Stimulated activated CD8-positive, alpha-beta memory T cell treated with anti-CD3 and anti-CD28 coated beads, Interleukin-15, amount 100 ng/mL, for 48 hours (primary cell): ENCODE measurements around the gene AHI1.
"Not testable (repeated sequence)": the region's sequence is repeated elsewhere in the genome, so short reads cannot be mapped to it uniquely, and the experiment has no call there.

ENCODE experiments used
- DNase-seq, 2 donors: peaks; one replicate each; pipeline ENCODE4 v3.0.0-alpha.2; 2020; ENCODE audit warnings: low read depth in 2 of 2

AHI1 gene

DNA sequence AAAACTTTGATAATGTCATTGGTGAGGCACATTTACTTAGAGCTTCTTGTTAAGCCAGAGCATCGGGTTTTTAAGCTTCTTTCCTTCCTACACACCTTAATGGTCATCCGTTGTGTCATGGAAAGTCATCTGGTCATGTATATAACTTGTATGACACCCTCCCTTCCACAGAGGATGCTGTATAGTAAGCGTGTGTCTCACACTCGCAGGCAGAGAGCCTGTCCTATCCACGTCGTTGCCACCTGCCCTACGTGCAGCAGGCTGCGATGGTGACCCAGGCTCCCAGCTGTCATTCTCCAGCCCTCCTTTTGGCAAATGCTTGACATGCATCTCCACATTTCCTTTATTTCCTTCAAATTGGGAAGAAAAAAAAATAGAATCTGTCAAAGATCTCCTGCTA lies 230.9 kb downstream of the AHI1 start:
- no peak for DNase-seq

DNA sequence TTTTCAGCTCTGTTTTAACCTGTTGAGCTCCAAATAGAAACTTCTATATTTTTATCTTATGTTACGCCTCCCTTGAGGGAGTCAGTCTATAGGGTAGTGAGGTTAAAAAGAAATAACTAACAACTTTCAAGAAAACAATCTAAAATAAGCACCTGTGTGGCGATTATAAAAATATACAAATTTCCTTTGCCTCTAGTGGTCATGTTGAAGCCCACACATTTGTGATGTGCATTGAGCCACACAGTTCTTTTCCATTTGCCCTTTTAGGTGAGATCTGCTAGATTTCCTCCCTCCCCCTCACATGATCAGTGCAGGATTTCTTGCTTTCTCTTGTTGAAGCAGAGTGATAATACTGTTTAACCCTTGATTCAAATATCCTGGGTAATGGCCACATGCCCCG lies 232.3 kb downstream of the AHI1 start:
- DNase-seq = no peak

DNA sequence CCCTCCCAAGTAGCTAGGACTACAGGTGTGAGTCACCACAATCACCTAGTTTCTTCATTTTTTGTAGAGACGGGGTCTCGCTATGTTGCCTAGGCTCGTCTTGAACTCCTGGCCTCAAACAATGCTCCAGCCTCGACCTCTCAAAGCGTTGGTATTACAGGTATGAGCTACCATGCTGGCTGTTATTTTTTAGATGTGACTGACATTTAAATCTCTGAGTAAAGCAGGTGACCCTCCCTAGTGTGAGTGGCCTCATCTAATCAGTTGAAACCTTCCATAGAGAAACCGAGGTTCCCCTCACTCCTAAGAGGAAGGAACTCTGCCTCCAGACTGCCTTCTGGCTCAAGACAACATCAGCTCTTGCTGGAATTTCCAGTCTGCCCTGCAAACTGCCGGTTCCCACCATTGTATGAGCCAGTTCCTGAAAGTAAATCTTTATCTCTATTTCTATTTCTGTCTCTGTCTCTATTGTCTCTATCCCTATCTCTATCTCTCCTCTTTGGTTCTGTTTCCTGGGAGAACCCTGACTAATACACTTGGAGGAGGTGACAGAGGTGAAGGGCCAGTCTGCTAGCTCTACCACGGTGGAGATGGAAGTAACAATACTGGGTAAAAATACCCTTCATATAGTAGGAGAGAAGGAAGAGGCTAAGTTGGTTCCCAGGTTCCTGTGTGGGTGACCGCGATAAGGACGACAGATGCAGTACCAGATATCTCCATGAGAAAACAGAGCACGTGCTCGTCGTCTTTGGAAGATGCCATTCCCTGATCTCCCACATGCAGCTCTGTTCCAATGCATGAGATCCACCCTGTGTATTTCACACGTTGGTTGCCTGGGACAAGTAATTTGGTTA lies 235.4 kb downstream of the AHI1 start:
- DNase-seq = no peak

DNA sequence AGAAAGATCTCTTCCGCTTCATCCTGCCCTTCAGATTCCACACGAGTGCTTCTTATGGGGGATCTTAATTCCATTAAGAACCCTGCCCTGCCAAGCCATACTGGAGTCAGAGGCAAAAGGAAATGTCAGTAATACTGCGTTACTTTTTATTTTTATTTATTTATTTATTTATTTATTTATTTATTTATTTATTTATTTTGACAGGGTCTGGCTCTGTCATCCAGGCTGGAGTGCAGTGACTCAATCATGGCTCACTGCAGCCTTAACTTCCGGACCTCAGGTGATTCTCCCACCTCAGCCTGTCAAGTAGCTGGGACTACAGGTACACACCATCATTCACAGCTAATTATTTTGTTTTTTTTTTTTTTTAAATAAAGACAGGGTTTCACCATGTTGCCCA lies 236.9 kb downstream of the AHI1 start:
- DNase-seq = no peak

DNA sequence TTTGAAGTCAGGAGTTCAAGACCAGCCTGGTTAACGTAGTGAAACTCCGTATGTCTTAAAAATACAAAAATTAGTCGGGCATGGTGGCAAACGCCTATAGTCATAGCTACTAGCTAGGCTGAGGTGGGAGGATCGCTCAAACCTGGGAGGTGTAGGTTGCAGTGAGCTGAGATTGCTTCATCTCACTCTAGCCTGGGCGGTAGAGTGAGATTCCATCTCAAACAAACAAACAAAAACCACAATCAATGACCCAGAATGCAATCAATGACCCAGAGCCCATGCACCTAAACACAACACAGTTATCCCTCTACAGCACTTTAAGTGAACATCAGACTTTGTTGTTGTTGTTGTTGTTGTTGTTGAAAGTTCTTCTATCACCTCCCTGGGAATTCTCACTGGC lies 238.6 kb downstream of the AHI1 start:
- DNase-seq = no peak

DNA sequence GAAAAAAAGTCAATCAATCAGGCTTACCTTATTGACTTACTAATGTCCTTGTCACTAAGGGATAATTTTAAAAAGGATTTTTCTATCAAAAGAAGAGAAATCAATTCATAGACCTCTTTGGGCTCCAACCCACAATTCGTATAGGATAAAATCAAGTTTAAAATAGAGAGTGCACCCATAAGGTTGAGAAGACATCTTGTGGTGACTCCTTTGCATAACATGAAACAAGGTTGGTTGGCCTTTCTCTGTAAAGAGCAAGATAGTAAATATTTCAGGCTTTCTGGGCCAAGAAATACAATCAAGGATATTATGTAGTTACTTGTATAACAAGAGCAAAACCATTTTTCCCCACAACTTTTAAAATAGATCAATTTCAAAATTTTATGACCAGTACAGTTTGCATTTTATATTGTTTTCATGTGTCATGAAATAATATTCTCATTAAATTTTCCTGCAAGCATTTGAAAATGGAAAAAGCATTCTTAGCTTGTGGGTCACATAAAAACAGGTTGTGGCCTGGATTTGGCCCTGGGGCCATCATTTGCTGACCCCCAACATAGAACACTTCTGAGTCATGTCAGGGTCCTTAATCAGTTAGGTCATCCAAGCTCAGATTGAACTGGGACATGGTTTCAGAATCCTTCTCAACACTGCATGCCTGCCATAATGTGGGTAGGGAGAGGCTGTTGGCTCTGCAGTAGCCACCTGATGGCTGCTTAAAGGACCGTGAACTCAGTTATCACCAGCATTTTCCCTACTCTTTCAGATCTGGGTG lies 239.7 kb downstream of the AHI1 start:
- no peak for DNase-seq

DNA sequence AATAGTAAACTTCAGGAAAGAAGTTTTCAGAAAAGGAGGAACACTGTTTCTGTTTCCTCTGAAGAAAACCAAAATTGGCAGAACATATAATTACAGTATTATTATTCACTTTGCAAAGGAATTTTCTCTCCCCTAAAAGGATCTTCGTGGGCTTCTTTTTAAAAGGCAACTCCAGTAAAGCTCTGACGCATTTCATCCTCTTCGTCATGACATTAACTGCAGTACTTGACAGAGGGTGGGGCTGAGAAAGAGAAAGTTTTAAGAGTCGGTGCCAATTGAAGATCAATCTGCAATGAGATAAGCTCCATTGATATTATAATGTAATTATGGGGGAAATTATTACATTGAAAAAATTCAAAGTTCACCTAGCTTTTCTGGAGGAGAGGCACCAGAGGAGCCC lies 240.7 kb downstream of the AHI1 start:
- no peak for DNase-seq

DNA sequence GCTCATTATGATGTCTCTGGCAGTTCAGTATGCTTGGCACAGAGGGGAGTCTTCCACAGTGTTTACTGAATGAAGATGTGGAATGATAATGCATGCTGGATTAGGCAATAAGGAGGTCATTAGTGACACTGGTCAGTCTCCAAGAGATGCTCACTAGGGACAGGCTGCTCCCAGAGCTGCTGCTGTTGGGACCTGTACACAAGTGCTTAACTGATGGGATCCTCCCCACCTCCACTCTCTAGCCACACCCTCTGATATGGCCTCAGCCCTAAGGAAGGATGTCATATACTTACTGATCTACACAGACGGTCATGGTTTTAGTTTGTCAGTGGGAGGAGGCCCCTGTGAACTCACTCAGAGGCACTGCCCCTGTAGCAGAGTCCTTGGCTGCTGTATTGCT lies 243.1 kb downstream of the AHI1 start:
- DNase-seq = no peak

DNA sequence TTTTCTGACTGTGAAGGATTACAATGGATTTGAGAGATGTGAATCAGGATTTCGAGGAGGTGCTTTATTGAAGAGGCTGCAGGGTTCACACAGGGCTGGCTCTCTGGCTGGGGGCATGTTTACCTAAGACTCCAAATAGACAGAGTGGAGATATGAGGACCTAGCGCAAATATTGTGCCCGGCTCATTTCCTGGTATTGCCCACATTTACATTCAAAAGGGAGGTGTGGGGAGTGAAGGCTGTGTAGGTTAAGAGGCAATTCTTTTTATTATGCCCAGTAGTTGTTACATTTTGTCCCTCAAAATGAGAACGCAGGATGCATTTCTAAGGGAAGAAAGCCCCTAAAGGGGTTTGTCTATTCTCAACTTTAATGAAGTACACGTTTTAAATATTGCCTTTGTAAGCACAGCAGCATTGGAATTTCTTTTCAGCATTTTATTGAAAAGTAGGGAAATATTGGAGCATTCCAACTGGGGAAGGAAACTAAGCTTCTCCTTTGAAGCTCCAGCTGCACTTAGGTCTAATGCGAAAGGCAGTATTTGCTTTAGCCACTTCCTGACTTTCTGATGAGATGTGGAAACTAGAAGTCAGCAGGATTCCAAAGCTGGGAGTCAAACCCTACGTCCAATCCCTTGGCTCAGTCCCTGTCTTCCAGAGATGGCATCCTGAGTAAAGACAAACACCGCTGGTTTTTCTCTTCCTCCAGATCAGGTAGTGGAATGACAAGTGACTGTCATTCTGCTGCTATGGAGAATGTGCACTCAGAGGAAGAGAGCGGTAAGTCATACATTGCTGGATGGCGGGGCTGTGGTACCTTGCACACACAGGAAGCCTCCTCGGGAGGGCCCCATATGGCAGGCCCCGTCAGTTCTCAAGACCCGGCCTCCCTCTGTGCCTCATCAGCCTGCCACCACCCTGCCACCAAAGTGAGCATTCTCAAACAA lies 245.8 kb downstream of the AHI1 start:
- no peak for DNase-seq

DNA sequence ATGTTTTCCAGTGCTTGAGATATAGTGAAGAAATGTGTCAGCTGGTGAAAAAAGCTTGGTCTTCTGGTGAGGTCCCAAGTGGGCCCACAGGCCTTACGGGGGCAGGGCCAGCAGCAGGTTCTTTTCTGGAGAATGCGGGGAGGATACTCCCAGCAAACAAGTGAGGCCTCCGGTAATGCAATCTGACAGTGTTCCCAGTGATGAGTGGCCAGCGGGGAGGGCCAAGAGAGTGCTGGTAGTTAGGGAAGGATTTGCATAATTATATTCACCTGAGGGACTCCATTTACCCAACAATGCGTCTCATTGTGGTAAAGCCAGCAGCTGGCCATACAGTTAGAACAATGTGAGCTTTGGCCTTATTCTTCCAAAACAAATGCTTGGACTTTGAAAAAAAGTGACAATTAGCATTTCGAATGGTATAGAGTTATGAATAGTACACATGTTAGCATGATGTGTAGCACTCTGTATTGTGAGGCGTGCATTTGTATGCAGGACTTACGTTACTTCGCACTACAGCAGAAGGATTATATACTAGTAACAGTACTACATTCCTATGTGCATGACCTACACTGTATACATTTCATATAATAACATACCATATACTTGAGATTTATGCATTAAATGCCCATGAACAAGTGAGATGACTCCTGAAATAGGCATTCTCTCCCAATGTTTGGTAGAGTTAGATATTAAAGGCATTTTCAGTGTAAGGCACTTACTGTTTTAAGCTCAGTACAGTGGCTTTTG lies 246.6 kb downstream of the AHI1 start:
- DNase-seq = no peak

DNA sequence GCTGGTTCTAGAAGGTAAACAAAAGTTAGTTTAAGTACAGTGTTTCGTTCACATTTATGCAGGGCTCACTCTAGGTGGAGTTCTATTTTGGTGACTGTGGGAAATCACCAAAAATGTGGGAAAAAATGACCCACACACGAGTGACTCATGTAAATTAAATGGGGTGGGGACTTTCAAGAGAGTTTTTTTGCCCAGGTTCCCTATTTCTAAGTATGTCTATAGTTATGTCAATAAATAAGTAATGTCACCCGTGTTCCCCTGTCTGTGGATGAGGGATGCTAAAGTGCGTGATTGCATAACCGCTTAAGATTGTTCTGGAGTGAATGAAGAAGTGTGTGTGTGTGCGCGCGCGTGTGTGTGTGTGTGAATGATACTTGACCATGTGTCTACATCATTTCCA lies 247.3 kb downstream of the AHI1 start:
- no peak for DNase-seq

DNA sequence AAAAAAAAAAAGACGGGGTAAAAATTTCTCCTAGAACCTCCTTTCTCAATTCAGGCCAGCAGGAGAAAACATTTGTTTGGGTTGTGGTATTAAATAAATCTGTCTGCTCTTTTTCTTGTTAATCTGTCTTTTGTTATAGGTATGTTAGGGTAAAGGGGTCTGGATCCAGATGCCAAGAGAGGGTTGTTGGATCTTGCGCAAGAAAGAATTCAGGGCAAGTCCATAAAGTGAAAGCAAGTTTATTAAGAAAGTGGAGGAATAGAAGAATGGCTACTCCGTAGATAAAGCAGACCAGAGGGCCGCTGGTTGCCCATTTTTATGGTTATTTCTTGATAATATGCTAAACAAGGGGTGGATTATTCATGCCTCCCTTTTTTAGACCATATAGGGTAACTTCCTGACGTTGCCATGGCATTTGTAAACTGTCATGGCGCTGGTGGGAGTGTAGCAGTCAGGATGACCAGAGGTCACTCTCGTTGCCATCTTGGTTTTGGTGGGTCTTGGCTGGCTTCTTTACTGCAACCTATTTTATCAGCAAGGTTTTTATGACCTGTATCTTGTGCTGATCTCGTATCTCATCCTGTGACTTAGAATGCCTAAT lies 251.0 kb downstream of the AHI1 start:
- not testable (repeated sequence) for DNase-seq

DNA sequence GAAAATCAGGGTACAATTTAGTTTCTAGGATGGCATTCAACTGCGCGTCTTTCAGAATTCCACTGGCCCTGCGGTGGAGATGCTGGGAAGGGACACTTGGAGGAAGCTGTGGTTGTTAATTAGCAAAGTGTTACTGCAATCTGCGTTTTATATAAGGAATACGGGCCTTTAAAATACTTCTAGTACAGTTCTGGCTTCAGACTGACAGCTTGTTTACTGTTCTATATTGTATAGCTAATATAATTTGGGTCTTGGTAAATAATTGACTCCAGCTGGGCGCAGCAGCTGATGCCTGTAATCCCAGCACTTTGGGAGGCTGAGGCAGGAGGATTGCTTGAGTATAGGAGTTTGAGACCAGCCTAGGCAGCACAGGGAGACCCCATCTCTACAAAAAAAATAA lies 252.7 kb downstream of the AHI1 start:
- DNase-seq = no peak

DNA sequence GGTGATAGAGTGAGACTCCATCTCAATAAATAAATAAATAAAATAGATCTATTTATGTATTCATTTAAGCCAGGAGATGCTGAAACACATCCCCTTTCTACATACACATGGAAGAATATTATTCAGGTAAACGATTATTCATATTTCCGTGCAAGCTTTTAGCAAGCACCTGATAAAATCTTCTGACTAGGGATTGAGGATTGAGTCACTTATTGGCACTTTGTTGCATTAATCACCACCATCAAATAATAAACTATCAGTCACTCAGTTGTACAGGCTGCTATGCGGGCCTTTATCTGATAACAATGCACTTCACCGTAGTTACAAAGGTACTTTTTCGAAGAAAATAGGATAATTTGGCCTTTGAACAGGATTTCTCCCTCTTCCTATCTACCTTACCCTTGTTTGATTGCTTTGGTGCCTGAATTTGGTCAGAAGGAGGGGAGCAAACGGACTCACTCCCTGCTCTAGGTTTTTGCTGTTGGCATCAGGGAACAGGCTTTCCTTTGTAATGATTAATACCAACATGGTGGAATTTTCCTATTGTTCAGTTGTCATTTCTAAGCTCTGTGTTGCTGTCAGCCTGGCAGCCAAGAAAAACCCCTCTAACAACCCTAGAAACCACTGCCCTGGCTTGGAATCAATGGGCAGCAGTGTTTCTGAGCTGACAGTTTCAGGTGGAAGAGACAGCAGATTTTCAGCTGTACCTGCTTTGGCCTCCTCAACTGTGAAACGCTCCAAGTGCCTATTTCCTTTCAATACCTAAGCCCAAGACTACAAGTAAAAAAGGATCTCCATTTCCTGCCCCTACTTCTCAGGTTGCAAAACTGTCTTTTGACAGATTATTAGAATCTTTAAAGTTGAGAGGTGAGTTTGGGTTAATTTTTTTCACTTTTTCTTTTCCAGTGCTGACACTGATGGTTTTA lies 253.4 kb downstream of the AHI1 start:
- no peak for DNase-seq

DNA sequence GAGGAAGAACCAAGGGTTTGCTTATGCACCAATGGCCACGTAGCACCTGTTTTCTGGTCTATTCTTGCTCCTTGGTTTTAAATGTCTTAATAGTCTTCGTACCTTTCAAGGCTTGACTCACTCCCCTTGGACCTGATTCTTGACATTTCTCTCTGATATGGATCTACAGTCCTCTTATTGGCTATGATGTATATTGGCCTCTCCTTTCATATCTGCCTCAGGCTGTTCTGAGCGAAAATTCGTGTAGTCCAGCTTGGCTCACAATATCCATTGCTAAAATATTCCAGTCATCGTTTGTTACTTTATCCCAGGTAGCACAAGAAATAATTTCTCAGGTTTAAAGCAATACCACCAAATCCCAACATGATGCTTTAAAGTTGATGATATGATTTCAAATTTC lies 256.8 kb downstream of the AHI1 start:
- no peak for DNase-seq

DNA sequence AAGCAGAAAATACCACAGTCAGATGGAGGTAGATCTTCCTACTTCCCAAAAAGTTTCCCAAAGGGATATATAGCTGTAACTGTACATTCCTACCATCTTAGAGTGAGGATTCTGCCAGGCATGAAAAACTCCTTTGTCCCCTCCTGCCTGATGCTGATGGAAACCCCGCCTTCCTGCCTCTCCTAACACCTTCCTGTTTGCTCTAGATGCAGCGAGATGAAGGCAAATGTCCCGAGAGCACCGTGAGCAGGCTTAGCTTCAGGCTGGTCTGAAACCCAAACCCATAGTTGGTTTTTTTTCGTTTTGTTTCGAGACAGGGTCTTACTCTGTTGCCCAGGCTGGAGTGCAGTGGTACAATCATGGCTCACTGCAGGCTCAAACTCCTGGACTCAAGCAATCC lies 260.8 kb downstream of the AHI1 start:
- DNase-seq = no peak

DNA sequence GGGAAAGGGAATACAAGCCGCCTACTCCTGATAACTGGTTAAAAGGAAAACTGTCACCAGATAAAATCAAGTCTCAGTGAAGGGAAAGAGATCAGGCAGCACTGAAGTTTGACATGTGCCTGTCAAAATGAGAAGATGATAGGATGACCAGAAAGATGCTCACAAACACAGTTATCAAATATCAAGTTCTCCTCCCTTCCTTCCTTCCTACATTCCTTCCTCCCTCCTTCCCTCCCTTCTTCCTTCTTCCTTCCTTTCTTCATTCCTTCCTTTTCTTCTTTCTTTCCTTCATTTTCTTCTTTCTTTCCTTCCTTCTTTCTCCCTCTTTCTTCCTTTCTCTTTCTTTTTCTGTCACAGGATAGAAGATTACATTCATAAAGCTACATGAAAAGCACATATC lies 261.2 kb downstream of the AHI1 start:
- DNase-seq = no peak

DNA sequence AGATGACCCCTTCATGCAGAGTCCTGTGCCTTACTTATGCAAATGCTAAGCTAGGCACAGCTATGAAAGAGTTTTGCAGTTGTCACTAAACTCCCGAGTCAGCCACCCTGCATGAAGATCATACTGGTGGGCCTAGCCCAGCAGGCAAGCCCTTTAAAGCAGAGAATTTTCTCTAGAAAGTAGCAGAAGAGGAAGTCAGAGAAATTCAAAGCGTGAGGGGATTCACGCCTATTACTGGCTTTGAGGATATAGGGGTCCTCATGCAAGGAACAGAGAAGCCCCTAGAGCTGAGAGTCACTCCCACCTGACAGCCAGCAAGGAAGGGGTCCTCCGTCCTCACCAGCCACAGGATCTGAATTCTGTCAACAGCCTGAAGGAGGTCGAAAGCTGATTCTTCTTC lies 261.8 kb downstream of the AHI1 start:
- no peak for DNase-seq

DNA sequence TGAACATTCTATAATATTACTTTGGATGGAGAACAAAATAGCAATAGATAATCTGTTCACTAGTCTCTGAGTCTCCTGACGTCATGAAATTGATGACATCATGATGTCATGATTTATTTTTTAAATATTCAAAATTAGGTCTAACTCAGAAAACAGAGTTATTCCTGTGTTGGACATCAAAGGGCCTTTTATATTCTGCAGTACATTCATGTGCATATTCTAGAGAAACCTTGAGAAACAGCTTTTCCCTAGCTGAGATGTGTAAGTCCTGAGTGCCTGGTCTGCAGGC lies 263.1 kb downstream of the AHI1 start:
- no peak for DNase-seq
